Type B pancreatic cell (in vitro differentiated cells): ENCODE measurements around the gene ISM1. TPM values are rescaled to one million over a fixed set of nuclear protein-coding genes. Genes with fewer than 3 reads are reported as not detected.

Experiments used
- DNase-seq: peaks from one replicate; pipeline ENCODE4 v3.0.0; 2021; ENCODE audit warnings: mixed read lengths; ENCODE audit not compliant: unreplicated experiment; ENCODE audit errors: extremely low spot score
- H3K27ac Mint-ChIP-seq: 2 replicates; pipeline ENCODE4 v1.8.0; 2021; ENCODE audit warnings: mild to moderate bottlenecking, mixed read lengths
- H3K27me3 Mint-ChIP-seq: 2 replicates; pipeline ENCODE4 v1.8.0; 2021; ENCODE audit warnings: mixed read lengths
- H3K36me3 Mint-ChIP-seq: 2 replicates; pipeline ENCODE4 v1.8.0; 2021; ENCODE audit warnings: mixed read lengths
- H3K4me1 Mint-ChIP-seq: one replicate; pipeline ENCODE4 v1.8.0; 2021; ENCODE audit warnings: mixed read lengths; ENCODE audit not compliant: unreplicated experiment
- H3K4me3 Mint-ChIP-seq: 2 replicates; pipeline ENCODE4 v1.8.0; 2021; ENCODE audit warnings: mild to moderate bottlenecking, mixed read lengths
- H3K9me3 Mint-ChIP-seq: 2 replicates; pipeline ENCODE4 v1.8.0; 2021; ENCODE audit warnings: mixed read lengths
- total RNA-seq: library from RNA; stranded (reverse); gene quantifications from 2 replicates; pipeline ENCODE4 v1.2.1, GENCODE V29; 2021; ENCODE audit warnings: low replicate concordance
- TF ChIP-seq, protein P1 (sequence below): fragments of 200-600 bp; sonication (generic); conservative IDR thresholded peaks from 2 replicates; pipeline ENCODE4 v1.5.0; 2021; ENCODE audit warnings: antibody characterized with exemption, mild to moderate bottlenecking

ISM1 gene
- total RNA-seq, 1 donor from 2014 or later: 9.0 TPM

DNA sequence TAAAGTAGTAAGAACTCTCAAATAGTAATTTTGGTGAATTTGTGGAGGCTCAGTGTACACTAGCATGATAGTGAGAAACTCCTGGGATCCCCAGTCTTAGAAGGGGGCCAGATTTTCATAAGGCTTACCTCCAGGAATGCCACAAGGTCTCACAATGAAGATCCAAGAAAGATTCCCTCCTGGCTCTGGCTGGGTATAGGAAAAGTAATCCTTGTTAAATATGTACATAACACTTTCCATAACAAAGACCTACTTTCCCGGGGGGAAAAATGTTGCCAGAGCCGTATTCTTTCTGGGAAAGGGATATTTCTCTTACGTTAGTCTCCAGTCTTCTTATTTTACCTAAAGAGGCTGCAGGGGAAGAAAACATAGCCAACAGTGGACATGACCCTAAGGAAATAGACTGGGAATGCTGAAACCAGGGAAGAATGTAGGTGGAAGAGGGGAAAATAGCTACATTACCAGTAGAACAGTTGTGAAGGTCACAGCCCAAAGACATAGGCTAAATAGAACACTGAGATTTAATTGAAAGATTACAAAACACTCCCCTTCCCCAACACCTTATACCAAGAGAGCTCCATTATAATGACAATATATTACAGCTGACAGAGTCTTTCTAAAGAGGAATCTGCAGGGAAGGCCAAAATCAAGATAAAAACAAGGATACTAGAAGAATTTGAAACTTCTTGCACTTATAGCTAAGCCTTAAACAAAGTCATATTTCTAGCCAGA, 34.9 kb upstream of the ISM1 start:
- Mint-ChIP-seq H3K27ac (no peak overlapping the region), H3K36me3 (no peaks in the 10 kb centered on the region), H3K9me3 (peaks cover 7% of the 10 kb centered on the region), H3K27me3 (peaks cover 9% of the 10 kb centered on the region), H3K4me3 (no peak overlapping the region), H3K4me1 (no peaks in the 10 kb centered on the region)
- TF ChIP-seq, protein P1, sequence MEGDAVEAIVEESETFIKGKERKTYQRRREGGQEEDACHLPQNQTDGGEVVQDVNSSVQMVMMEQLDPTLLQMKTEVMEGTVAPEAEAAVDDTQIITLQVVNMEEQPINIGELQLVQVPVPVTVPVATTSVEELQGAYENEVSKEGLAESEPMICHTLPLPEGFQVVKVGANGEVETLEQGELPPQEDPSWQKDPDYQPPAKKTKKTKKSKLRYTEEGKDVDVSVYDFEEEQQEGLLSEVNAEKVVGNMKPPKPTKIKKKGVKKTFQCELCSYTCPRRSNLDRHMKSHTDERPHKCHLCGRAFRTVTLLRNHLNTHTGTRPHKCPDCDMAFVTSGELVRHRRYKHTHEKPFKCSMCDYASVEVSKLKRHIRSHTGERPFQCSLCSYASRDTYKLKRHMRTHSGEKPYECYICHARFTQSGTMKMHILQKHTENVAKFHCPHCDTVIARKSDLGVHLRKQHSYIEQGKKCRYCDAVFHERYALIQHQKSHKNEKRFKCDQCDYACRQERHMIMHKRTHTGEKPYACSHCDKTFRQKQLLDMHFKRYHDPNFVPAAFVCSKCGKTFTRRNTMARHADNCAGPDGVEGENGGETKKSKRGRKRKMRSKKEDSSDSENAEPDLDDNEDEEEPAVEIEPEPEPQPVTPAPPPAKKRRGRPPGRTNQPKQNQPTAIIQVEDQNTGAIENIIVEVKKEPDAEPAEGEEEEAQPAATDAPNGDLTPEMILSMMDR: no peak
- DNase-seq: no peak

DNA sequence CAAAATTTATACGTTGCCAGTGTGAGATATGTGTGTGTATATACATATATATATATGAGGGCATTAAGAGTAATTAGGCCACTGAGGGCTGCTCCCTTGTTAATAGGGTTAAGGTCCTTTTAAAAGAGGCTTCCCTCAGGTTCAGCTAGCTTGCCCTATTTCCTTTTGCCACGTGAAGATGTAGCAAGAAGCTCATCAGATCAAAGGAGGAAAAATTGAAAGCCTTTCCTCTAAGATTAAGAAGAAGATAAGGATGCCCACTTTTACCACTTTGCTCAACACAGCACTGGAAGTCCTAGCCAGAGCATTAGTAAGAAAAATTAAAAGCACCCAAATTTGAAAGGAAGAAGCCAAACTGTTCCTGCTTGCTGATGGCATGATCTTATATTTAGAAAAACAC, 33.2 kb upstream of the ISM1 start:
- DNase-seq: no peak
- TF ChIP-seq, protein P1: no peak
- Mint-ChIP-seq H3K9me3 (peaks cover 7% of the 10 kb centered on the region), H3K27me3 (peaks cover 5% of the 10 kb centered on the region), H3K4me1 (no peaks in the 10 kb centered on the region), H3K4me3 (no peak overlapping the region), H3K36me3 (no peaks in the 10 kb centered on the region), H3K27ac (no peak overlapping the region)

DNA sequence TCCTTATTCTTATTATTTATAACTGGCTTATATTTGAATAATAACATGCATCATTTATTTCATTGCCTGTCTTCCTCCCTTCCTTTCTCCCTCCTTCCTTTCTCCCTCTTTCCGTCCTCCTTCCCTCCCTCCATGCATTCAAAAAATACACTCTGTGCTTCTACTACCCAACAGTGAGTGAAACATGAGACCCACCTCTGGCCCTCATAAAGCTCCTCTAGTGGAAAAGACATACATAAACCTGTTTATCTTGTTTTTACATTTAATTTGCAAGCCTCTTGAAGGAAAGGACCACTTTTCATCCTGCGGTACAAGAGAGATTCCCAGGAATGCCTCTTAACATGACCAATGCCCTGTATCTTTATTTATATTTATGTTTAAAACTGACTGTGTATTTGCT, 21.8 kb upstream of the ISM1 start:
- no peak overlapping the region for H3K27ac Mint-ChIP-seq
- H3K36me3 Mint-ChIP-seq: no peaks in the 10 kb centered on the region
- TF ChIP-seq, protein P1: no peak
- H3K9me3 Mint-ChIP-seq: peaks cover 5% of the 10 kb centered on the region
- H3K4me3 Mint-ChIP-seq: no peak overlapping the region
- H3K27me3 Mint-ChIP-seq: peaks cover 9% of the 10 kb centered on the region
- no peak for DNase-seq
- H3K4me1 Mint-ChIP-seq: peaks cover 12% of the 10 kb centered on the region

DNA sequence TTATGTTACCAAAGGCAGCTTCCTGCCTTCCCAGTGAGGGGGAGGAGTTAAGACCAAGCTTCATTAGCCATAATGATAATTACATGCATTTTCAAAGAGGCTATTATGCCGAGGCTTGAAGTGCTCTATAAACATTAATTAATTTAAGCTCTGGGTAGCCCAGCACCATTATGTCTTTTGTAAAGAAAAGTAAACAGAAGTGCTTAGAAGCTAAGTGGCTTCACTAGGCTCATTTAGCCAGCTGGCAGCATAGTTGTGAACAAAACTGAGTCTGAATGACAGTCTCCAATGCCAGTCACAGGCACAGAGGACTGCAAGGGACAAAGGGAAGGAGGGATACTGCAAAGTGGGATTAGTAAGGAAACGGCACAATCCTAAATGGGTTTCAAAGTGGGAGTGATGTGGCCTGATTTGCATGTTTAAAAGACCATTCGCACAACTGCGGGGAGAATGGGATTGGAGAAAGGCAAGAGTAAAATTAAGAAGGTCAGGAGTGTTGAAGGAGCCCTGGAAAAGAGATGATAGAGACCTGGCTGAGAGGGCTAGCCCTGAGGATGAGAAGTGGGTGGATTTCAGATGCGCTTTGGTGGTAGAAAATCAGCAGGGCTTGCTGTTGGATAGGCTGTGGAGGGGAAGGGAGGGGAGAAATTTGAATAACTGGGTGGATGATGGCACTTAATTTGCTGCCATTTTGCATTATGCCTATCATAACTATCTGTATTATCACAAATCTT, 20.1 kb upstream of the ISM1 start:
- Mint-ChIP-seq H3K27ac (no peak overlapping the region), H3K27me3 (peaks cover 14% of the 10 kb centered on the region), H3K4me1 (peaks cover 12% of the 10 kb centered on the region), H3K9me3 (peaks cover 5% of the 10 kb centered on the region), H3K4me3 (no peak overlapping the region), H3K36me3 (no peaks in the 10 kb centered on the region)
- DNase-seq: no peak
- TF ChIP-seq, protein P1: no peak

DNA sequence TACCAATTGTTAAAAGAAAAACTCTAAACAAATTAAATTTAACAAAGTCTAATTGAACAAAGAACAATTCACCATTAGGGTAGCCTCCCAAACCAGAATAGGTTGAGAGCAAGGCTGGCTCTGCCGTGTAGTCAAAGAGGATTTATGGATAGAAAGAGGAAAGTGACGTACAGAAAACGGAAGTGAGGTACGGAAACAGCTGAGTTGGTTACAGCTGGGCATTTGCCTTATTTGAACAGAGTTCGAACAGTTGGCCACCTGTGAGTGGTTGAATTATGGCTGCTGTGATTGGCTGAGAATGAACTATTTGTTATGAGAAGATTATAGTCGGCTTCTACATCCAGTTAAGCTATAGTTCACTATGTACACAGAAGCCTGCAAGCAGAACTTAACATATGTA, 18.5 kb upstream of the ISM1 start:
- Mint-ChIP-seq H3K27me3 (peaks cover 14% of the 10 kb centered on the region), H3K27ac (no peak overlapping the region), H3K4me3 (no peak overlapping the region), H3K36me3 (no peaks in the 10 kb centered on the region), H3K4me1 (peaks cover 12% of the 10 kb centered on the region), H3K9me3 (peaks cover 5% of the 10 kb centered on the region)
- TF ChIP-seq, protein P1: no peak
- DNase-seq: no peak
